HG02938 (cell line): ENCODE data around the gene ANKRD23.
"Not testable (repeated sequence)": the region's sequence is repeated elsewhere in the genome, so short reads cannot be mapped to it uniquely, and the experiment has no call there.

ENCODE experiments used
- ATAC-seq: cut with Tn5 transposase; IDR thresholded peaks from one replicate; pipeline ENCODE4 v1.9.1; 2021; ENCODE audit warnings: mild to moderate bottlenecking, moderate library complexity; ENCODE audit not compliant: unreplicated experiment

The ANKRD23 gene

GRCh38 chr2:96864343-96865091 is 20.7 kb upstream of the ANKRD23 start:
- ATAC-seq: no peak

GRCh38 chr2:96863575-96864342 is 19.9 kb upstream of the ANKRD23 start:
- no peak for ATAC-seq

DNA sequence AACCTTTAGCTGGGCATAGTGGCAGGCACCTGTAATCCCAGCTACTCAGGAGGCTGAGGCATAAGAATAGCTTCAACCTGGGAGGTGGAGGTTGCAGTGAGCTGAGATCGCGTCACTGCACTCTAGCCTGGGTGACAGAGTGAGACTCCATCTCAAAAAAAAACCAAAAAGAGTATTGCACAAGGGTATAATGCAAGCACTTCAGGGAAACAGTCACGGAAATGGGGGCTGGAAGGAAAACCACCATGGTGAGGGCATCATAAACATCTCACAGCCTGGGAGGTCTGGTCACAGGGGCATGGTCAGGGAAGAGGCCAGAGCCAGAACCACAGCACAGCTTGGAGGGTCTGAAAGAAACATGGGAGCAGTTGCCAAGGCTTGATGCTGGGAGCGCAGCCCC is 19.2 kb upstream of the ANKRD23 start:
- not testable (repeated sequence) for ATAC-seq

- no peak for ATAC-seq
These were observed 17.3 kb upstream of the ANKRD23 start for GRCh38 chr2:96861074-96861473.

DNA sequence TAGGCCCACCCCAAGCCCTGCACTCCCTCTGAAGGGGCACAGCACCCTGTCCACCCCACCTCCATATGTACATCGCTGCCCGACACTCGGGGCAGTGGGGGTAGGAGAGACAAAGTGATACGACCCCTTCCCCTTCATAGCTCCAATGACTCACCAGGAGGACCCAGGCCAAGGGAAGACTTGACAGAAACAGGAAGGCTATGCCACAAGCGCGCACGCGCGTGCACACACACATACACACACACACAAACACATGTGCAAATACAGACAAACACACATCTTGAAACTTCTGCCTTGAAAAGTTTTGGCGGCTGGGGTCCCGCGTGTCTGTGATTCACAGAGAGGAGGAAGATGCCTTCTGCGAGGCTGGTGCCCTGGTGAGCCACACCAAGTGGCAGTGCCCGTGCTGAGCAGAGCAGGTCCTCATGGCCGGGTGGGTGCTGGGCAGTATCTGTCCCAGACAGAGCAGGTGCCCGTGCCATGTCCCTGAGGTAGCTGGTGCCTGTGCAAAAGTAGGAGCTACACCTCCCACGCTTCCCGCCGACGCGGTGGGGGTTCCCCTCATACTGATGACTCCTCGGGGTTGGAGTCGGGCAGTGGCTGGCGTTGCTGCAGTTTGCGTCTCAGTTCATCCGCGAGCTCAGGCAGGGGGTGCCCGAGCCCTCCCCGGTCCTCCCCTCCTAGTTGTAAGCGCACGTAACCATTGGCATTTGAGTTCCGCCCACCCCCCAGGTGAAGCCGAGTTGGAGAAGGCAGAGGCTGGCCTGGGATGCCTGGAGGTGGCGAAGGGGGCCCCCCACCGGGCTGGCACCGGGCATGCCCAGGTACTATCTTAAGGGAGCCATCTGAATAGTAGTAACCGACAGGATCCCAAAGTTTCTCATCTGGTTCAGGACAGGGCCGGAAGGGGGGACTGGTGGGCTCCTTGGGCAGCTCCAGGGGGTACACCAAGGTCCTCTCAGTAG is 16.5 kb upstream of the ANKRD23 start:
- no peak for ATAC-seq

GRCh38 chr2:96859681-96860064 is 15.9 kb upstream of the ANKRD23 start:
- ATAC-seq: no peak

DNA sequence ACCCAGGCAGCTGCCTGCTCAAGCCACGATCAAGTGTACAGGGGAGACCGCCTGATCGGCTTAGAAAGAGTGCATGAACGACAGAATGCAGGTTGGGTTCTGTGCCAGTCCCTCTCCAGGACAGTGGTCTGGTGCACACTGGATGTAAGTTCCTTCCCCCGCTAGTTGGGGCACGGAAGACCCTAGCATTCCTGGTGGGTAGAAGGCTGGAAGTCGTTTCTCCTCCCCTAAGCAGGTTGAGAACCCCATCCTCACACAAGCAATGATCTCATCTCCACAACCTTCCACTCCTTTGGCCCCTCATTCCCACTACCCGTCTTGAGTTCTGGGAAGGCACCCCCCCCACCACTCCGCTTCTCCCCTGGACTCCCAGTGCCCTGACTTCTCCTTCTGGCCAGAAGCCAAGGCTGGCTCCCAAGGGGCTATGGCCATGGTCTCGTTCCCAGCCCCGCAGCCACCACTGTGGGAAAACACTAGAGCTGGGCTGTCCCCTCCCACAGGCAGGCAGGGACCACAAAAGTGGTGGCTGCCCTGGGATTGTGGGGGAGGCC is 15.4 kb upstream of the ANKRD23 start:
- ATAC-seq: no peak

DNA sequence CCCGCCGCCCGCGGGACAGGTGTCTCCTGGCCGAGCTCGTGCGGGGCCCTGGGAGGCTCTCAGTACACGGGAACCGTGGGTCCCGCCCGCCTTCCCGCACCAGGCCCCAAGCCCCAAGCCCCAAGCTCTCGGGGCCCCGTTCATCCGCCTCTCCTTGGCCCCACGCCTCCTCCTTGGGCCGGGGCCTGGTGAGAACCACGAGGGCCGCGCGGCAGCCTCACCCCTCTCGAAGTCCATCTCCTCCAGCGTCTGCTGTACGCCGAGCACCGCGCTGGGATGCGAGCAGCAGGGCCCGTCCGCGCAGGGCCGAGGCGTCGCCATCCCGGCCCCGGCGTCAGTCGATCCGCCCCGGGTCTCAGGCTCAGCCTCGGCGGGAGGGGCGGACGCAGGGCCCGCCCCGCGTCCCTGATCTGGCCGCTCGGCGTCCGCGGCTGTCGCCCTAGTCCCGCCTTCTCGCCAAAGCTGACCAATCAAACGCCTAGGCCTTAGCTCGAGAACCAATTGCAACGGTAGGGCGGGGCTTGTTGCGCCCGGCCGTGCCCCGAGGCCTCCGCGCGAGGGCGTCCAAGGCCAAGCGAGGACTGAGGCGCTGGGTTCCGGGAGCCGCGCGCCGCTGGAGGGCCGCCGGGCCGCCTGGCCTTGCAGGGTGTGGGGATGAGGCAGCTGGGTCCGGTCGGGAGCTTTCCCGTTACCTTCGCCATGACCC is 14.0 kb upstream of the ANKRD23 start, which contains the start of gene ANKRD39:
Gene ANKRD39, minus strand, starts transcription at position 350 of the 706 bp plus-strand sequence. Its CDS starts 29 bp downstream, at position 321.
- peak; percentile 92 for ATAC-seq

DNA sequence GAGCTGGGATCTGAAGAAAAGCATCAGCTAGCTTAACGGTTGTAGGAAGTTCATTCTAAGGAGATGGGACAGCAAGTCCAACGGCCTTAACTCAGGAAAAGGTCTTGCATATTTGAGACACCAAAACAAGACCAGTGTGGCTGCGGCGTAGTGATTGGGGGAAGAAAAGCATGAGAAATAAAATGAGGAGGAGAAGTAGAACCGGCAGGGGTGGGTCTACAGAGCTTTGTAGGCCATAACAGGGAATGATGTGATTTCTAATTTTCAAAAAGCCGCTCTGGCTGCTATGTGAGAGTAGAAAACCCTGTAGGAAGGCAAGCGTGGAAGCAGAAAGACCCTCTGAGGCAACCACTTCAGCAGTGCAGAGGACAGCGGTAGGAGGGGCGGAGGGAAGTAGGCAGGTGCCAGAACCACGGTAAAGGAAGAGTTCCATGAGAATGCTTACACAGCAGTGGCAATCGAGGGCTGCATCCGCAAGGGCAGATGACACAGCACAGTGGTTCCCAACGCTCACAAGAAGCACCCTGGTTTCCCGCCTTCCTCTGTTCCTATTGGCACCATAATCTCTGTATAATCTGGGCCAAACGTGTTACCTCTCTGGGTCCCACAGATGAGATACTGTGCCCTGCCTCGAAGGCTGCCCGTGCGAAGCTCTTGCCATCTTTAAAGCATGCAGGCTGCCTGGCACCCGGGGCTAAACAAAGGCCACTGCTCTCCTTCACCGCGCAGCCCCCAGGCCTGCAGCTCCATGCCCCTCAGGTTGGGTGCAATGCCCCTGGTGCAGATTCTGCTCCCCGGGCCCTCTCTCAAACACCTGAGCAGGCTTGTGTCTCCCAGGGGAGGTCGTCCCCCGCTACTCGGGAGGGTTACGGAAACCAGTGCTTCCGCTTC is 13.2 kb upstream of the ANKRD23 start:
- ATAC-seq: peak; percentile 20

DNA sequence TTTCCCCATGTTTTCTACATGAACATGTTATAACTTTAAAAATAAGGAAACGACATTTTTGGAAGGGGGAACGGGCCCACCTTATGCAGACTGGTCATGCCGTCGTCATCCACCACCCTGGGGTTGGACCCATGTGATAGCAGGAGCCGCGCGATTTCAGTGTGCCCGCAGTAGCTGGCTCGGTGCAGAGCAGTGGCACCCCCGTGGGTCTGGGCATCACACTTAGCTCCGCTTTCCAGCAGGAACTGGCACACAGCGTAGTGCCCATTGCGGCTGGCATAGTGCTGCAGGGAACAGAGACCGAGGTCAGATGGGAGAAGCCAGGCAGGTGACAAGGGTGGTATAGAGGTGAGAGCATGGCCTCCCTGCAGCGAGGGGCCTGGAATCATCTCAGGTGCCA is 9.5 kb upstream of the ANKRD23 start:
- no peak for ATAC-seq

DNA sequence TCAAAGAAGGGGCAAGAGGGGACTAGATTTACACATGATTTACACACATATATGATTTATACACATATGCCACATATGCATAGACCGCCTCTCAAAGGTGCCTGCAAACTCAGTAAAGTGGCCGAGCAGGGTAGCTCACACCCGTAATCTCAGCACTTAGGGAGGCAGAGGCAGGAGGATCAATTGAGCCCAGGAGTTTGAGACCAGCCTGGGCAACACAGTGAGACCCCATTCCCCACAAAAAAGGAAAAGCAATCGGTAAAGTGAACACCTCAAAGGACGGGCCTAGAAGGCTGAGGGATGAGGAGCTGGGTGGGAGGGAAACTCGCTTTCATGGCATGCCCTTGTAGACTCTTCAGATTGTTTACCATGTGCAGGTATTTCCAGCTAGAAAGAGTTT is 8.8 kb upstream of the ANKRD23 start:
- ATAC-seq: no peak

- no peak for ATAC-seq
These were observed 4.4 kb upstream of the ANKRD23 start for GRCh38 chr2:96848264-96848663.

DNA sequence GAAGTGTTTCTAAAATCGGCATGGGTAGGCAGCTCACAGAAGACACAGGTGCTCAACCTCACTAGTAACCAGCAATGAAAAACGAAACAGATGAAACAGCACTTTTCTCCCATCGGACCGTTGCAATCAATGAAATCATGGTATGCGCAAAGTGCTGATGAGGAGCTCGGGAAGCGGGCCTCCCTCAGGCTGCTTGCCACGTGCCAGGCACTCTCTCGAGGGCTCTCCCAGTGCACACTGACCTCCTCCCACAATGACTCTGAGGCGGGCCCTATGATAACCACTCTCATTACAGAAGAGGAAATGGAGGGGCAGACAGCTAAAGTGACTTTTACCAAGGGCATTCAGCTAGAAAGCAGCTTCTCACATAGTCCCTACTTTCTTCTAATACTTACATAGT is 3.8 kb upstream of the ANKRD23 start:
- ATAC-seq: no peak

DNA sequence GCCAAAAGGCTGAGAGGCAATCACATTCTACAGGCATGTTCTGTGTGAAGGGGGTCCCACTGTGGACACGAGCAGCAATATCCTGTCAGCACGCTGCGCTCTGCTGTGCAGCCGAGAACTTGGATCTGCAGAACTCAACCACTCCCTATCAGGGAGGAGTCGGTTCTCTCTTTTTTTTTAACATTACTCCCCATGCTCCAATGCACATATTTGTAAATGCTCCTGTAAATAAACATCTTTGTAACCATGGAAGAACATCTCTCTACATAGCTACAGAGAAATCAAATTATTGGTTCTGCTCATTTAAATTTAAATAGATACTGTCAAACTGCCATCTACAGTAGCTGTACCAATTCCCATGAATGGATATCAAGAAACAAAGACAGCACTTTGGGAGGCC is 3.0 kb upstream of the ANKRD23 start:
- ATAC-seq: no peak

DNA sequence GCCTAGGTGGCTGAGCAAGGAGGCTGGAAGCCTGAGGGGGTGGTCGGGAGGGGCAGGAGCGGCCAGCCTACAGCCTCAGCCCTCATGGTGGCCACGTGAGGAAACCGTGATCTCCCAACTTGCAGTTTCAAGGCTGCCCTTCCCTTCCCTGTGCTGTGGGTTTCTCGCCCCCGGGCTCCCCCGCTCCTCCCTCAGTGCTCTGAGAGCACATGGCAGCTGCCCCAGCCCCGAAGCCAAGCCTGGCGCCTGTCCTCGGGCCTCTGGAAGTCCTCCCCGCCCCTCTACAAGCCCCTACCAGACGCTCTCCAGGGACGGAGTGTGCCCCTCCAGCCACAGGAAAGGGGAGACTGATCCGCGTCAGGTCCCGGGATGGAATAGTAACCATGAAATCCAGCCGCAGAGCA is 586 bp upstream of the ANKRD23 start:
- ATAC-seq: no peak

DNA sequence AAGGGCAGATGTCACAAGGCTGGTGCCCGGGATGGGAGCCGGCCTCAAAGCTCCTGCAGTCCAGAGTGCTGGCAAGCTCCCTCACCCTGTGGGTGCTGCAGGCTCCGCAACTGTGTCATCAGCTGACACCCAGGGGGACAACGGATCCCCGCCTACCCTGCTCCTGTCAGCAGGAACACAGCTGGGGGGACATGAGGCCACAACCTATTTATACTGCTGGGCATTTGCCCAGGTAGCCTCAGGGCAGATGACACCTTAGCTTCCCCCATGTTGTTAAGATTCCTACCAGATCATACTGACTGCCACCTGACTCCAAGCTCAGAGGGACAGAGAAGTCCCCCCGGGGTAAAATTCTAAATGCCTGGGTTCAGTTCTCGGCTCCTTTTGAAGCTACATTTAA is 1.2 kb downstream of the ANKRD23 start:
- ATAC-seq: no peak

- ATAC-seq: no peak
These were observed 1.9 kb downstream of the ANKRD23 start for GRCh38 chr2:96841701-96842495.
